GM20000 (cell line): ENCODE measurements around the gene ABHD17A.

Experiments
- DNase-seq: peaks from one replicate; pipeline ENCODE4 v3.0.0; 2012; ENCODE audit warnings: low spot score
- CTCF ChIP-seq: IDR thresholded peaks from 2 replicates; pipeline ENCODE4 v1.5.1; 2012; ENCODE audit warnings: mild to moderate bottlenecking, control low read depth; ENCODE audit errors: extremely low read depth, missing control alignments

Gene ABHD17A

GRCh38 chr19:1847348-1847683 is 38.0 kb downstream of the ABHD17A start:
- no peak for DNase-seq
- no peak for TF ChIP-seq CTCF

GRCh38 chr19:1846517-1847204 is 38.6 kb downstream of the ABHD17A start:
- DNase-seq = no peak
- no peak for TF ChIP-seq CTCF

GRCh38 chr19:1845642-1846041 is 39.7 kb downstream of the ABHD17A start:
- no peak for TF ChIP-seq CTCF
- no peak for DNase-seq

- DNase-seq = no peak
- no peak for TF ChIP-seq CTCF
Measured at GRCh38 chr19:1845125-1845515, 40.2 kb downstream of the ABHD17A start.

- no peak for DNase-seq
- TF ChIP-seq CTCF = no peak
Measured at GRCh38 chr19:1844513-1845124, 40.7 kb downstream of the ABHD17A start.

GRCh38 chr19:1843646-1844394 is 41.5 kb downstream of the ABHD17A start:
- TF ChIP-seq CTCF = no peak

GRCh38 chr19:1843116-1843515 is 42.2 kb downstream of the ABHD17A start:
- TF ChIP-seq CTCF = no peak
- DNase-seq = no peak

More at GRCh38 chr19:1843646-1844394, 41.5 kb downstream of the ABHD17A start:
- DNase-seq = no peak
